SIG-M5 (cell line): ENCODE results near the gene TSPEAR.

Experiments
- DNase-seq: peaks from one replicate; lab custom pipeline; 2025; lab: John Stamatoyannopoulos, UW

Gene TSPEAR

DNA sequence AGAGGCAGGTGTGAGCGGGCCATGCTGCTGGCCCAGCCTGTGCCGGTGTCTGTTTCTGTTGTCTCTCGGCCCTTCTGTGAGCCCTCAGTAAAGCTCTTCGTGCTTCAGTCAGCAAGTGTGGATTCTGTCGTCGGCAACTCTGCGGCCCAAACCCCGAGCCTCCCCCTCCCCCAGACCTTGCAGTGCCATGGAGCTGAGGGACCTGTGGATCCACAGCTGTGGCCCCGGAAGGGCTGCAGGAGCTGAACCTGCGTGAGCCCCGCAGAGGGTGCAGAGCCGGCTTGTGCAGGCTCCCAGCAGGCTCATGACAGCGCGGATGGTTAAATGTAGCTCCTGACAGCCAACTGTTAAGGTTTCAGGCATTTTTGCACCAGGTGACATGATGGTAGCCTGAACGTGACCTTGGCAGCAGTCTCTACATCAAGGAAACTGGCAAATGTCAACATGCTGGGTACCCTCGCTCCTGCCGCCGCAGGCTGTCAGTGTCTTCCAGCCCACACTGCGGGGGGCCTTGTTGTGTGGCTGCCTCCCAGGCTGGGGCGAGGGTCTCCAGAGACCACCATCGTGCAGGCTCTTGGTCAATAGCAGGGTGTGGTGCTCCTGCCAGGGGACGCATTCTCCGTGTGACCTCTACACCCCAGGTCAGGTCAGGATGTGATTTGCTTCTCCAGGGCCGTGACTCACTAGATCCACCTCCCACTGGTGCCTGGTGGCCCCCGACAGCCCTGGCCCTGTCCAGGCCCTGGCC lies 249.1 kb downstream of the TSPEAR start:
- DNase-seq: no peak

DNA sequence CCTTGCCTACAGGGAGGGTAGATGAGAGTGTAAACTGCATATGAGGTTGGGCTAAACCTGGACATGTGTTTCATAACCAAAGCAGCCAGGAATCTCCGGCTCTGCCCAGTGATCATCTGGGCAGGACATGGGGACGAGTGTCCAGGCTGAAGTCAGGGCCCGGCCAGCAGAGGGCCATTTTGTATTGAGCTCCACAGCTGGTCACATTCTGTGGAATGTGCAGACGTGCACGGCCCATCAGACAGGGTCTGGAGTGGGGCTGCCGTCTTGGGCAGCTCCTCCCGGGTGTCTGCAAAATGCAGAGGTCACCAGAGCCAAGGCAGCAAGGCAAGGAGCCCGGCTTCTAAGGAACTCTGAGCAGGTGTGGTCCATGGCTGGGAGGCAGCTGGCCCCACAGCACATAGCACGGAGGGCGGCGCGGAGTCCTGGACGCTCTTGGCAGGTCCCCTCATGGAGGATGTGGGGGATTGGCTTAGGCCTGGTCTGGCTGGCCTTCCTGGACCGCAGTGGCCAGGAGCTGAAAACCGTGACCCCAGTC lies 249.8 kb downstream of the TSPEAR start:
- no peak for DNase-seq

DNA sequence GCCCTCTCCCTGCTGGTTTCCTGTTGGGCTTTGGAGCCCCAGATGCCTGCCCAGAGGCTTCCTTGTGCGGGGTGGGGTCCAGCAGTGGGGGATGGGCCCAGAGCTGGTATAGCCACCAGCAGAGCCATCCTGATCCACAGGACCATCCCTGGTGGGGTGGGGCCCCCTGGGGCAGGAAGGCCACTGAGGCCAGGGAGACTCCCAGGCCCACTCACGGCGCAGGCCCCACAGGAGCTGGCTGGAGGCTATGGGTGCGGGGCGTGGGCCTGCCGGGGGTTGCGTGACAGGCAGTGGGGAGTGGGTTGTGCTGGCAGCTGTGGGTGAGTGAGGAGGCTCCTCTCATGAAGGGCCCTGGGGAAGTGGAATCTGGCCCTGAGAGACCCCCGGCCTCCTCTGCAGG lies 250.4 kb downstream of the TSPEAR start:
- DNase-seq: no peak

DNA sequence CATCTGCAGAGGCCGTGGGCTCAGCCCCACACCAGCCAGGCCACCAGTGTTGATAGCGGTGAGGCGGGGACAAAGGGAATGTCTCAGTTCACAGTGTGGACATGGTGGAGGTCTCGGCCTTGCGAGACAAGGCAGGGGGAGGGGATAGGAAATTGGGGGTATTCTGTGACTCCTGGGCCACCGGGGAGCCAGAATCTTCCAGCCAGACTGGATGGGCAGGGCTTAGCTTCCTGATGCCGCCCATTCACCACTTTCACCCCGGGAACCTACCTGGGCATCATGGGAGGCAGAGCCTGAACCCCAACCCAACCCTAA lies 251.0 kb downstream of the TSPEAR start:
- no peak for DNase-seq

DNA sequence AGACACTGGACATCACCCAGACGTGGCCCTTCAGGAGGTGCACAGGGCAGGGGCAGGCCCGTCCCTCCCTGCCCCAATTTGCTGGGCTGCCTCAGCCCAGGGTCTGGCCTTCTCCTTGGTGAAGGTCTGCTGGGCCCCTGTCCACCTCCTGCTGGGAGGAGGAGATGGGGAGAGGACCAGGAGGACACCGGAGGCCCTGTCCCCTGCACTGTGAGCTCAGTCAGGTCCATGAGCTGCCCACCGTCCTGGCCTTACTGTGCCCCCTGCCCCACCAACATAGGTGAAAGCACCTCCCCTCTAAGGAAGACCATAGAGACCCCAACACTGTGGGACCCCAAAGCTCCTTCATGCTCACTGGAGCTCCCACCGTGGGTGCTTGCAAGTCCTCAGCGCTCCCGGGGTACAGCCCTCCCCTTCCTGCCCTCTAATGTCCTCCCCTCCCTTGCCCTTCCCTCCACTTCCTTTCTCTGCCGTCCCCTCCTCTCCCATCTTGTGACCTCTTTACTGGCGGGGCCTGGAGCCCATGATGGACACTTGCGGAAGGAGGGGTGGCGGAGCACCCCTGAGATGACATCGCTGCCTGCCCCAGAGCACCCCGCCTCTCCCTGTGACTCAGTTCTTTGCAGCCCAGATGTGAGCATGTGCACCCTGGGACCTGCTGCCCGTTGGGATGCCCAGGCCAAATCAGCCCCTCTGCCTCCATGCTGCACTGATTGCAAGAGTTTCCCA lies 251.5 kb downstream of the TSPEAR start:
- no peak for DNase-seq

DNA sequence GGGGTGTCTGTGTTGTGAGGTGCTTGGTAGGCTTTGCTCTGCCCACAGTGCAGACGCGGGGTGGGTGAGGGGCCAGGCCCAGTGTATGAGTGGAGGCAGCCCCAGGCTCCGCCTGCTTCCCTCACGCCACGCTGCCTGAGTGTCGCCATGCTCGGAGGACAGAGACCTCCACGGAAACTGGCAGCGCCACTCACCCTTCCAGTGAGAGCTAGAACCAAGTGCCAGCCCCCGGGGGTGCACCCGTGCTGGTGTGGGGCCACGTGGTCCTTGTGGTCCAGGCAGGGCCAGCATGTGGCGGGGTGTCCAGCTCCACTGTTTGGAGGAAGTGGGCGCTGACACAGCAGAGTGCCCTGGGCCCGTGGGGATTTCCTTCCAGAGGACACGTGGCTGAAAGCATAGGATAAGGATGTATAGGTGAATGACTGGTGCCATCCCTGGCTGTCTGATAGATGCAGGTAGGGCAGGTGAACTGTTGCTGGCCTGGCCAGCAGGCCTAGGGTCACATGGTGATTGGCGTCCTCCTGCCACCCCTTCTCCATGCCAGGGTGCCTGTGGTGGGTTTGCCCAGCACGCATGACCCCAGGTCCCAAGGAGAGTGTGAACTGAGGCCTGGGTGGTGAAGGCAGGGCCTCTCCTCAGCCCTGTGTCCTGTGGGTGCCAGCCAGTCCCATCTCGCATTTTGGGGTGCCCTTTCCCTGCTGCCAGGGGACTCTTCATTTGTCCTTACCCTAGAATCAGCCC lies 252.2 kb downstream of the TSPEAR start:
- no peak for DNase-seq

DNA sequence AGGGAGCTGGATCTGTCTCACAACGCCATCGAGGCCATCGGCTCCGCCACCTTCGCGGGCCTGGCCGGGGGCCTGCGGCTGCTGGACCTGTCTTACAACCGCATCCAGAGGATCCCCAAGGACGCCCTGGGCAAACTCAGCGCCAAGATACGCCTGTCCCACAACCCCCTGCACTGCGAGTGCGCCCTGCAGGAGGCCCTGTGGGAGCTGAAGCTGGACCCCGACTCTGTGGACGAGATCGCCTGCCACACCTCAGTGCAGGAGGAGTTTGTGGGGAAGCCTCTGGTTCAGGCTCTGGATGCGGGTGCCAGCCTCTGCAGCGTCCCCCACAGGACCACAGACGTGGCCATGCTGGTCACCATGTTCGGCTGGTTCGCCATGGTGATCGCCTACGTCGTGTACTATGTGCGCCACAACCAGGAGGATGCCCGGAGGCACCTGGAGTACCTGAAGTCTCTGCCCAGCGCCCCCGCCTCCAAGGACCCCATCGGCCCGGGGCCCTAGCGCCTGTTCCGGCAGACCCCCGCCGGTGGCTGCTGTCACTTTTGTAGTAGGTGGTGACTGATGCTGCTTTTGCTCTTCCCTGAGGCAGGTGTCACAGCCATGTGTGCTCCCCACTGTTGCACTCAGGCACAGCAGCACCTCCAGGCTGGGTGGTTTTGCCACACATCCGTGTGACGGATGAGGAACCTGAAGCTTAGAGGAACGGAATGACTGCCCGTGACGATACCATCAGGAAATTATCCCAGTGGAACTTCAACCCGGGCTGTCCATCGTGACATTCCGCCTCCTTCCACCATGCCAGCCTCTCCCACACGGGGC lies 254.2 kb downstream of the TSPEAR start:
- DNase-seq: no peak

DNA sequence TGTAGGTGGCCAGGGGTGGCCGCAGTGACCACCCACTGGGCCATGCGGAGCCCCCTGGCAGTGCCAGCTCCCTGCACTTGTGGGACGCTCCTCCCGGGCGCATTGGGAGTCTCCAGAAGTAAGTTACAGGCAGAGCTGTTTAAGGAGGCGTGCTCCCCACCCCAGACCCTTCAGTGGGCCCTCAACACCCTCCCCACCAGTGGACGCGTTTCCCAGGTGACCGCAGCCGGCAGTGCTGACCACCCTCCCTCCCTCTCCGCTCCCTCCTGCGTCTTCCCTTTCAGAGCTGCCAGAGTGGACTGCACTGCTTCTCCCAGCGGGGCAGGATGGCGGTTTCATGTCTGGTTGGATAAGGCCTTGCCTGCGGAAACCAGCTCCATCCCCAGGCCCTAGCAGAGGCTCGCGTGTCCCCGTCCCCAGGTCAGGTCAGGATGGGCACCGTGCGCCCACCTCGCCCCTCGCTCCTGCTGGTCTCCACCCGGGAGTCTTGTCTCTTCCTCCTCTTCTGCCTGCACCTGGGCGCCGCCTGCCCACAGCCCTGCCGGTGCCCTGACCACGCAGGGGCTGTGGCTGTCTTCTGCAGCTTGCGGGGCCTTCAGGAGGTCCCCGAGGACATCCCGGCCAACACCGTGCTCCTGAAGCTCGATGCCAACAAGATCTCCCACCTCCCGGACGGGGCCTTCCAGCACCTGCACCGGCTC lies 255.0 kb downstream of the TSPEAR start:
- no peak for DNase-seq

DNA sequence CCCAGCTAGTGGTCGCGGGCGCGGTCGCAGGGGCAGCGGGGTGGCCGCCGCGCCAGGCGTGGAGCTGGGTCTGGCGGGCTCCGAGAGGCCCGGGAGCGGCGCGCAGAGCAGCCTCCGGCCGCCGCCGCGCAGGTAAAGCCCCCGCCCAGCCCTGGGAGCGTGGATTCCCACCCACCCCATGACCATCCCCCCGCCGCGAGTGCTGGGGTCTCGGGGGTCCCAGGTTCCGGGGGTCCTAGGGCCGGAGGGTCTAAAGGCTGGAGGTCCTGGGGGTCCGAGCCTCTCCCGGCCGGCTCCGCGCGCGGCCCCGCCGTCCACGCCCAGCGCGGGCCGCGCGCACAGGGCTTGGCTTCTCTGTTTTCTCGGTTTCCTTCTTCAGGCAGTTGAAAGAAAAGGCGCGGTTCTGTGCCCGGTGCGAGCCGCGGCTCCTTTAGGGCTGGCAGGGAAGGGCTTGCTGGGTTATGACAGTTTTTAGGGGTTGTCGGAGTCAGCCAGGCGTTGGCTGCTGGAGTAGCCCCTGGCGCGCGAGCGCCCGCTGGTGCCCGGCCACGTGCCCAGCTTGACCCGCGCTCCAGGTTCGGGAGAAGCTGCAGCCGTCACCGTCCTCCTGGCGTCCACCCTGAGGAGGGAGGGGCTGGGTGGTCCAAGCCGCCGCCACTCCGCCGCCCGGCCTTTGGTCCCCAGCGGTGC lies 255.7 kb downstream of the TSPEAR start:
- no peak for DNase-seq

DNA sequence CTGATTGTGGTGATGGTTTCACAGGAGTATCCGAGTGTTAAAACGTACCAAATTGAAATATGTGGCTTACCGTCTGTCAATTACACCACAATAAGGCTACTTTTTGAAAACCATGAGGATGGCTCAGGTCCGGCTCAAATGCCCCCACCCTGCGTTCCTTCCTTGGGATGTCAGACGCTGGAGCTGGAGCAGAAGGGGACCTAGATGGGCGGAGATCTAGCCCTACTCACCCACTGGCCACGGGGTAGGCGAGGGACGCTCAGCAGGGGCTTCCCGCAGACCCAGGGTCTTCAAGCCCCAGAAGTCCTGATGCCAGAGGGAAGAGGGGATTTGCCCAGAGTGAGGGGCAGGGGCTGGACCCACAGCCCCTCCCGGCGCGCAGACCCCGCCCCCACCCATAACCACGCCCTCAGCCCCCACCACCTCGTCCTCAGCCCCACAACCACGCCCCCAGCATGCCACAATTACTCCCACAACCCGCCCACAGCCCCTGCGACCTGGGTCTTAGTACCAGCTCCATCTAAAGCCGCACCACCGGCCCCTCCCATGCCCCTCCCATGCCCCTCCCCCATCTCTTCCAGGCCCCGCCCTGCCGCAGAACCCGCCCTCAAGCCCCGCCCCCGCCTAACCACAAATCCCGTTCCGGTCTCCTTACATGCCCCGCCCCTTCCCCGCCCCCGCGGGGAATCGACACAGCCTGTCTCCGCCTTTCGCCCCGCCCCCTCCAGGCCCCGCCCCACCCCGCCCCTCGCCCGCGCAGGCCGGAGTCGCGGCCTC lies 256.4 kb downstream of the TSPEAR start, which contains the start of gene LRRC3:
LRRC3 (plus strand) TSS at position 764 of the 777 bp plus-strand sequence. CDS start 1,135 bp downstream, outside the sequence.
- DNase-seq: no peak

DNA sequence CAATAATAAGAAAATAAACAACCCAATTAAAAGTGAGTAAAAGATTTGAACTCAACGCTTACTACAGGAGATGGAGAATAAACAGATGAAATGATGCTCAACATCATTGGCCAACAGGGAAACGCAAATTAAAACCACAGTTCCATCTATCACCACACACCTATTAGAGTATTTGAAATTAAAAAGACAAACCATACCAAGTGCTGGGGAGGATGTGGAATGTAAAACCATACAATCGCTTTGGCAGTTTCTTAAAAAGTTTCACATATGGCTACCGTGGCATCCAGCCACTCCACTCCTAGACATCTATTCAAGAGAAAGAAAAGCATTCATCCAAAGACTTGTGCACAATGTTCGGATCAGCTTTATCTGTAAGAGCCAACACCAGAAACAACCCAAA lies 257.3 kb downstream of the TSPEAR start:
- DNase-seq: no peak

DNA sequence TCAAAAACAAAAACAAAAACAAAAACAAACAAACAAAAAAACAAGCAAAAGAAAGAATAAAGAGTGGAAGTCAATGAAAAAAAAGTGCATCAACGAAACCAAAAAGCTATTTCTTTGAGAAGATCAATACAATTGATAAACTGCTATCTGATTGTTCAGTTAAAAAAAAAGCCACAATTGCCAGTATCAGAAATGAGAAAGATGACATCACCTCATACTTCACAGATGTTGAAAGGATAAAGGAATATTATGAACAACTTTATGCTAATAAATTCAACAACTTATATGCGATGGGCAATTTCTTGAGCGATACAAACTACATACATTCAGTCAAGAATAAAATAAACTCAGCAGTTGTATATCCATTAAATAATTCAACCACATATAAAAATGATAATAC lies 258.3 kb downstream of the TSPEAR start:
- DNase-seq: no peak

DNA sequence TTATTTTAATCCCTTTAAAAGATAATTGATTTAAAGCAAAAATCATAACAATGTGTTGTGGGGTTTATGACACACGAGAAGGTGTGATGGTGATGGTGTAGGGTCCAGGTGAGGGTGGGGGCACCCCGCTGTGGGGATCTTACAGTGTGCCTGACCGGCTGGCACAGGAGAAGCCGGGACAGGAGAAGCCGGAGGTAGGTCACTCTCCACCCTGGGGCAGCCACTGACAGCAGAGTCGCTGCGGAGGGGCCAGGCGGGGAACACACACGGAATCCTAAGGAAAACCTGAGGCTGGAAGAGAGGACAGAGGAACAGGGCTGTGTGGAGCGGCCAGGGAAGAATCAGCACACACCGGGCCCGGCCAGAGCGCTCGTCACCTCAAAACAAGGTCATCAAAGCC lies 260.4 kb downstream of the TSPEAR start:
- DNase-seq: no peak

DNA sequence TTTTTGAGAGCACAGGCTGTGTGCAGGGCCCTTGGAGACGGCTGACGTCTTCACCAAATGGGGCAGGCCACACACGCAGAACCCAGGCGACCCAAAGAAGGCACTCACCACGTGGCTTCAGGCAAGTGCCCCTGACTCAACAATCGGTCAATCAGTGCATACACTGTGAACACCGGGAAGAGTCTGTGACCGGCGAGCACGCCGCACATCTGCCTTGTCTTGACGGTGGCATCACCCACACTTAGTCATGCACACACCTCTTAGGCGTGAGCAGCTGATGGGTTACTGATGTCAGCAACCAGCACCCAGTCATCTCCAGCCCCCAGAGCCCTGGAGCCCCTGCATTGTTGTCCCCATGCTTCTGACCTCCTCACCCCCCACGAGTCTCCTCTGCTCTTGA lies 261.0 kb downstream of the TSPEAR start:
- no peak for DNase-seq

DNA sequence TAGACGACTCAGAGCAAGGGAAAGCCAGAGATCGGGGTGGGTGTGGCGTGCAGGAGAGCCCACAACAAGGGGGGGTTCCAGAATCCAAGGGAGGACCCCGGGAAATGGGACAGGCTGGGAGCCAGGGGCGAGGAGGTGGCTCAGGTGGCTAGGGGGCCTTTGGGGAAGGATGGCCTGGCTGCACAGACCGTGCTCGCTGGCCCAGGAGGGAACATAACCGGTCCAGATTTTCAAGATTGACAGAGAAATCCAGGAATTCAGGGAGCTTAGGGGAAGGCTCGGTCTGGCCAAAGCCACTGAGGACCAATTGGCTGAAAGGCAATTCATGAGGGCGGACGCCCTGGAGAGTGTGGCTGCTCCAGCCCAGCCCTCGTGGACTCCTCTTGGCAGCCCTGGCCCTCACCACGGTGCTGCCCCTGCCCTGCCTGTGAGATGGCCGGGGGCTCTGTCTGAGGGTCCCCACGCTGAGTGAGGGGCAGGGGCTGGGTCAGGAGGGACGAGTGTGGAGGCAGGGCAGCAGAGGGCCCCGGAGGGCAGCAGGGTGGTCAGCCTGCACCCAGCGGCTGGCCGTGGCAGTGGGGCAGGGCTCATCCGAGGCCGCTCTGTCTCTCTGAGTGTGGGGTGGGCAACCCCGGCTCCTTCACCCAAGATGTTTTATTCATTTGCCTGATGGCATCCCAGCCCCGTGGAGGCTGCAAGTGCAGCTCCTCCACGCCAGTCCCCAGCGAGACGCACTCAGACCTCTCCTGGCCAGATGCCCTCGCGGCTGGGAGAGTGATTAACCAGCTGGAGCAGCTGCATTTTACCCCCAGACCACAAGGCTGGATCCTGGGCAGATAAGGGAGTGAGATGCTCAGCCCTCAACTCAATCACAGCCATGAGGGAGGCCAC lies 261.7 kb downstream of the TSPEAR start:
- DNase-seq: no peak

DNA sequence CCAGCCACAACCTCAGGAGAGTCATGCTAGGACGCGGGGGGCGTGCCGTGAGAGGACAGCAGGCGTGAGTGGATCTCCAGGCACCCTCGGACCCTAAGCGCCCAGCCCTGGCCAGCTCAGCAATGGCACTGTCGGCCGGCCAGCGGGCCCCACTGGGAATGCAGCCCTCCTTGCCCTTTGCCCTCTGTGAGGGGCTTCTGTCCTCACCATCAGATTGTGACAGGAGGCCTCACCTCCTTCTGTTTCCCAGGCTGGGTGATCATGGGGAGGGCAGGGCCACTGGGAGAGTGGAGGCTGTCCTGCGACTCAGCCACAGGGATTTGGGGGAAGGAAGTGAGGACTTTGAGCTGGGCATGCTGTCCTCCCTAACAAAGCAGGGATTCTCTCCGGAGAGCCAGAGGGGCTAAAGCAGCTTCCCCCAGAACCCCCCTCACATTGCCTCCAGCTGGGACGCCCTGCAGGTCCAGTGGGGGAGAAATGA lies 262.7 kb downstream of the TSPEAR start:
- no peak for DNase-seq
